ENCODE measurements around the gene CHD5.
"Not testable (repeated sequence)": the region's sequence is repeated elsewhere in the genome, so short reads cannot be mapped to it uniquely, and the experiment has no call there.

The CHD5 gene

GRCh38 chr1:6065093-6065858 lies 114.8 kb downstream of the CHD5 start:
- no peak overlapping the region for H3K4me2 ChIP-seq (ENCODE audit: insufficient read depth, low read length)
- H3K9me3 ChIP-seq (ENCODE audit: insufficient read depth, low read length, severe bottlenecking): no peaks in the 10 kb centered on the region
- no peak overlapping the region for H3K27ac ChIP-seq (ENCODE audit: low read length)
- H3K9ac ChIP-seq (ENCODE audit: low read depth, low read length): no peak overlapping the region
- H3K27me3 ChIP-seq (ENCODE audit: insufficient read depth, low read length, poor library complexity): no peaks in the 10 kb centered on the region
- TF ChIP-seq, protein P1, sequence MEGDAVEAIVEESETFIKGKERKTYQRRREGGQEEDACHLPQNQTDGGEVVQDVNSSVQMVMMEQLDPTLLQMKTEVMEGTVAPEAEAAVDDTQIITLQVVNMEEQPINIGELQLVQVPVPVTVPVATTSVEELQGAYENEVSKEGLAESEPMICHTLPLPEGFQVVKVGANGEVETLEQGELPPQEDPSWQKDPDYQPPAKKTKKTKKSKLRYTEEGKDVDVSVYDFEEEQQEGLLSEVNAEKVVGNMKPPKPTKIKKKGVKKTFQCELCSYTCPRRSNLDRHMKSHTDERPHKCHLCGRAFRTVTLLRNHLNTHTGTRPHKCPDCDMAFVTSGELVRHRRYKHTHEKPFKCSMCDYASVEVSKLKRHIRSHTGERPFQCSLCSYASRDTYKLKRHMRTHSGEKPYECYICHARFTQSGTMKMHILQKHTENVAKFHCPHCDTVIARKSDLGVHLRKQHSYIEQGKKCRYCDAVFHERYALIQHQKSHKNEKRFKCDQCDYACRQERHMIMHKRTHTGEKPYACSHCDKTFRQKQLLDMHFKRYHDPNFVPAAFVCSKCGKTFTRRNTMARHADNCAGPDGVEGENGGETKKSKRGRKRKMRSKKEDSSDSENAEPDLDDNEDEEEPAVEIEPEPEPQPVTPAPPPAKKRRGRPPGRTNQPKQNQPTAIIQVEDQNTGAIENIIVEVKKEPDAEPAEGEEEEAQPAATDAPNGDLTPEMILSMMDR (IDR thresholded peaks at IDR 0.05; ENCODE audit: borderline replicate concordance, extremely low read depth, low read length, poor library complexity, severe bottlenecking): no peak
- no peak for TF ChIP-seq EZH2 (IDR thresholded peaks at IDR 0.05; ENCODE audit: borderline replicate concordance, low read depth, low read length, severe bottlenecking)
- H3K36me3 ChIP-seq (ENCODE audit: insufficient read depth, low read length): peaks cover 10% of the 10 kb centered on the region; the same call in 1 of the 2 replicates
- peaks cover 52% of the 10 kb centered on the region for H4K20me1 ChIP-seq (ENCODE audit: insufficient read depth, low read length)
- H3K79me2 ChIP-seq (ENCODE audit: insufficient read depth, low read length): no peaks in the 10 kb centered on the region
- ATAC-seq (ENCODE audit: insufficient read depth, low read depth): no peak
- H2AFZ ChIP-seq (ENCODE audit: low read depth, low read length): no peak overlapping the region
- no peak for DNase-seq
- H3K4me3 ChIP-seq (ENCODE audit: low read depth in 1 of 2, low read length in 2 of 2): no peak overlapping the region
- no peaks in the 10 kb centered on the region for H3K4me1 ChIP-seq (ENCODE audit: insufficient read depth, low read length)

DNA sequence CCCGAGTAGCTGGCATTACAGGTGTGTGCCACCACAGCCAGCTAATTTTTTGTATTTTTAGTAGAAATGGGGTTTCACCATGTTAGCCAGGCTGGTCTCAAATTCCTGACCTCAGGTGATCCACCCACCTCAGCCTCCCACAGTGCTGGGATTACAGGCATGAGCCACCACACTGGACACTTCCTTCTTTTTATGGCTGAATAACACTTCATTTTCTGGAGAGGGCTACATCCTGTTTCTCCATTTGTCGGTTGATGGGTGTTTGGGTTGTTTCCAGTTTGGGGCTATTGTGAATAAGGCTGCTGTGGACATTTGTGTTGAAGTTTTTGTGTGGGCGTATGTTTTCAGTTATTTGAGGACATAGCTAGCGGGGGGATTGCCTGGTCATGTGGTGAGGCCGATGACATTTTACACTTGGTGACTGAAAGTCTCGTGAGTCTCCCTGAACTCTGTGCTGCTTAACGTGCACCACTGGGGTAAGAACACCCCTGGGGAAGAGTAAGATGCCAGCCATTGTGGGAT lies 116.5 kb downstream of the CHD5 start:
- not testable (repeated sequence) for H3K4me2 ChIP-seq (ENCODE audit: insufficient read depth, low read length); H3K36me3 ChIP-seq (ENCODE audit: insufficient read depth, low read length); H3K4me1 ChIP-seq (ENCODE audit: insufficient read depth, low read length); H3K27me3 ChIP-seq (ENCODE audit: insufficient read depth, low read length, poor library complexity); H3K4me3 ChIP-seq (ENCODE audit: low read depth in 1 of 2, low read length in 2 of 2); DNase-seq; H3K79me2 ChIP-seq (ENCODE audit: insufficient read depth, low read length); H3K9ac ChIP-seq (ENCODE audit: low read depth, low read length); H3K27ac ChIP-seq (ENCODE audit: low read length); ATAC-seq (ENCODE audit: insufficient read depth, low read depth); H2AFZ ChIP-seq (ENCODE audit: low read depth, low read length); H3K9me3 ChIP-seq (ENCODE audit: insufficient read depth, low read length, severe bottlenecking)
- peaks cover 46% of the 10 kb centered on the region for H4K20me1 ChIP-seq (ENCODE audit: insufficient read depth, low read length)

GRCh38 chr1:6062670-6063069 lies 117.5 kb downstream of the CHD5 start:
- H3K27ac ChIP-seq (ENCODE audit: low read length): no peak overlapping the region
- DNase-seq: no peak
- H3K4me3 ChIP-seq (ENCODE audit: low read depth in 1 of 2, low read length in 2 of 2): no peak overlapping the region
- no peak overlapping the region for H3K9ac ChIP-seq (ENCODE audit: low read depth, low read length)
- H3K79me2 ChIP-seq (ENCODE audit: insufficient read depth, low read length): no peaks in the 10 kb centered on the region
- H3K9me3 ChIP-seq (ENCODE audit: insufficient read depth, low read length, severe bottlenecking): no peaks in the 10 kb centered on the region
- H3K36me3 ChIP-seq (ENCODE audit: insufficient read depth, low read length): peaks cover 10% of the 10 kb centered on the region; the same call in 1 of the 2 replicates
- TF ChIP-seq EZH2 (IDR thresholded peaks at IDR 0.05; ENCODE audit: borderline replicate concordance, low read depth, low read length, severe bottlenecking): no peak
- TF ChIP-seq, protein P1 (IDR thresholded peaks at IDR 0.05; ENCODE audit: borderline replicate concordance, extremely low read depth, low read length, poor library complexity, severe bottlenecking): no peak
- peaks cover 42% of the 10 kb centered on the region for H4K20me1 ChIP-seq (ENCODE audit: insufficient read depth, low read length)
- no peaks in the 10 kb centered on the region for H3K4me1 ChIP-seq (ENCODE audit: insufficient read depth, low read length)
- H2AFZ ChIP-seq (ENCODE audit: low read depth, low read length): no peak overlapping the region
- no peaks in the 10 kb centered on the region for H3K27me3 ChIP-seq (ENCODE audit: insufficient read depth, low read length, poor library complexity)
- no peak overlapping the region for H3K4me2 ChIP-seq (ENCODE audit: insufficient read depth, low read length)
- ATAC-seq (ENCODE audit: insufficient read depth, low read depth): no peak

DNA sequence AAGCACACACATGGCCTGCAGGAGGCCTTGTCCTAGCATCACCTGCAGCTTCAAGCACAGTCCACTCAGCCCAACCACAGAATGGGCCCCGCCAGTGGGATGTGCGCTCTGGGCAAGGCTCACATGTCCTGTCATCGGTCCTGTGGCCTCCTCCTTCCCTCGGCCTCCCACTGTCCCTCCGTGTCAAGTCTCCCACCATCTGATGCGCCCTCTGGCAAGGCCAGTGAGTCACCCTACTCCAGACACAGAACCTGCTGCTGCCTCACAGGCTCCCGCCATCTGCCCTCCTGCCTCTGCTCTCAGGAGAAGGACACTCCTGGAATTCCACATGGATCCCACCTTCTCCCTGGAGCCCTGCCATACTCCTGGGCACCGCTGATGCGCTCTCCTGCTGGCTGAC lies 120.3 kb downstream of the CHD5 start:
- no peaks in the 10 kb centered on the region for H3K9me3 ChIP-seq (ENCODE audit: insufficient read depth, low read length, severe bottlenecking)
- H4K20me1 ChIP-seq (ENCODE audit: insufficient read depth, low read length): peaks cover 35% of the 10 kb centered on the region
- DNase-seq (no peak), ATAC-seq (ENCODE audit: insufficient read depth, low read depth) (no peak)
- no peaks in the 10 kb centered on the region for H3K27me3 ChIP-seq (ENCODE audit: insufficient read depth, low read length, poor library complexity)
- H3K4me3 ChIP-seq (ENCODE audit: low read depth in 1 of 2, low read length in 2 of 2): no peak overlapping the region
- H3K9ac ChIP-seq (ENCODE audit: low read depth, low read length): no peak overlapping the region
- no peak overlapping the region for H3K4me2 ChIP-seq (ENCODE audit: insufficient read depth, low read length)
- peaks cover 7% of the 10 kb centered on the region; the same call in 1 of the 2 replicates for H3K36me3 ChIP-seq (ENCODE audit: insufficient read depth, low read length)
- no peak overlapping the region for H2AFZ ChIP-seq (ENCODE audit: low read depth, low read length)
- H3K4me1 ChIP-seq (ENCODE audit: insufficient read depth, low read length): no peaks in the 10 kb centered on the region
- no peak for TF ChIP-seq EZH2 (IDR thresholded peaks at IDR 0.05; ENCODE audit: borderline replicate concordance, low read depth, low read length, severe bottlenecking)
- TF ChIP-seq, protein P1 (IDR thresholded peaks at IDR 0.05; ENCODE audit: borderline replicate concordance, extremely low read depth, low read length, poor library complexity, severe bottlenecking): no peak
- no peak overlapping the region for H3K27ac ChIP-seq (ENCODE audit: low read length)
- H3K79me2 ChIP-seq (ENCODE audit: insufficient read depth, low read length): no peaks in the 10 kb centered on the region

Measured in DND-41 (cell line).